Astrocyte (in vitro differentiated cells and primary cell): Measurements from ENCODE around the gene CCDC88B. TPM values are rescaled to one million over a fixed set of nuclear protein-coding genes. Genes with fewer than 3 reads are reported as not detected.

Source experiments
- microRNA-seq: library from miRNA; unstranded; fragments of <30 nt; microRNA quantifications from one replicate; pipeline ENCODE4 v1.2.0, GENCODE V29; 2020
- total RNA-seq: library from RNA; stranded (reverse); gene quantifications from 2 replicates; pipeline ENCODE4 v1.2.1, GENCODE V29; 2021

The CCDC88B gene
- total RNA-seq, 1 donor from 2014 or later: 1.2 TPM

Small RNAs within 50 kb of the gene (microRNA-seq; reads per million reads assigned to microRNA genes)
- gene MIR1237 (9.3 reads per million, percentile 34 among the genes with 10 or more reads in this experiment), gene MIR7155 (1.1 reads per million)

Other genes starting within 250 kb of the CCDC88B start
- 3.4 and 5.1 TPM in 2 replicates for gene MACROD1, start 174.1 kb upstream of the CCDC88B start, total RNA-seq
- 179 and 200 TPM in 2 replicates for gene STIP1, start 154.0 kb upstream of the CCDC88B start, total RNA-seq
- gene FERMT3, start 133.5 kb upstream of the CCDC88B start, total RNA-seq: 1.3 and 1.6 TPM in 2 replicates
- 28.8 and 29.4 TPM in 2 replicates for gene TRPT1, start 114.0 kb upstream of the CCDC88B start, total RNA-seq
- gene NUDT22, start 113.9 kb upstream of the CCDC88B start, total RNA-seq: 40.2 and 40.7 TPM in 2 replicates
- gene DNAJC4, start 109.7 kb upstream of the CCDC88B start, total RNA-seq: 23.8 and 25.7 TPM in 2 replicates
- 30.4 and 36.8 TPM in 2 replicates for gene VEGFB, start 105.6 kb upstream of the CCDC88B start, total RNA-seq
- gene FKBP2, start 99.1 kb upstream of the CCDC88B start, total RNA-seq: 41.5 and 45.6 TPM in 2 replicates
- 338 and 370 TPM in 2 replicates for gene PPP1R14B, start 93.3 kb upstream of the CCDC88B start, total RNA-seq
- 48.7 and 50.9 TPM in 2 replicates for gene PLCB3, start 88.7 kb upstream of the CCDC88B start, total RNA-seq
- 43.6 and 46.6 TPM in 2 replicates for gene BAD, start 55.5 kb upstream of the CCDC88B start, total RNA-seq
- 46.8 and 48.5 TPM in 2 replicates for gene GPR137, start 54.4 kb upstream of the CCDC88B start, total RNA-seq
- gene KCNK4, start 48.9 kb upstream of the CCDC88B start, total RNA-seq: 0.52 TPM in 1 of 2 replicates, not detected in the other
- not detected in 2 replicates for gene CATSPERZ, start 39.8 kb upstream of the CCDC88B start, total RNA-seq
- gene ESRRA, start 34.7 kb upstream of the CCDC88B start, total RNA-seq: 25.0 and 26.3 TPM in 2 replicates
- 130 and 146 TPM in 2 replicates for gene TRMT112, start 22.6 kb upstream of the CCDC88B start, total RNA-seq
- 243 and 263 TPM in 2 replicates for gene PRDX5, start 22.1 kb upstream of the CCDC88B start, total RNA-seq
- gene RPS6KA4, start 19.0 kb downstream of the CCDC88B start, total RNA-seq: 30.7 and 36.2 TPM in 2 replicates
- gene SLC22A11, start 215.7 kb downstream of the CCDC88B start, total RNA-seq: not detected in 2 replicates